ENCODE data around the gene PREX1.

DNA sequence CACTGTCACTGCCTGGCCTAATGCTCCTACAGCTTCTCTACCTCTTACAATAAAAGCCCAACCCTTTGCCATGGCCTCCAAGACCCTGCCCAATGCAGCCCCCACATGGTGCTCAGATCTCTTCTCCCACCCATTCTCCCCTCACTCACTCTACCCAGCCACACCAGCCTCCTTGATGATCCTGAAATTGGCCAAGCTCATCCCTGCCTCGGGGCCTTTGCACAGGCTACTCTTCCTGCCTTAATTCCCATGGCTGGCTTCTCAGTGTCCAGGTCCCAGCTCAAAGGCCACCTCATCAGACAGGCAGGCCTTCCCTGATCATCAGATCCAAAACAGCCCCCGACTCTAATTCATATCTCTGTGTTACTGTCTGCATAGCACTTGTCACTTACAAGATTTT is 25.6 kb downstream of the PREX1 start:
- no peak for TF ChIP-seq YY1 (IDR thresholded peaks at IDR 0.05; ENCODE audit: insufficient read depth, insufficient read length)
- TF ChIP-seq ZNF274 (IDR thresholded peaks at IDR 0.05; ENCODE audit: low read depth, low read length) = no peak

All from NT2/D1 (cell line).